ENCODE results near the gene PHF10. TPM values are rescaled to one million over a fixed set of nuclear protein-coding genes. Genes with fewer than 3 reads are reported as not detected.
A peak's percentile ranks its signal among the peaks of the same experiment; 100 is the strongest.

PHF10 gene
- total RNA-seq, 2 experiments from 2014 or later, result 79.1 to 79.7 TPM

DNA sequence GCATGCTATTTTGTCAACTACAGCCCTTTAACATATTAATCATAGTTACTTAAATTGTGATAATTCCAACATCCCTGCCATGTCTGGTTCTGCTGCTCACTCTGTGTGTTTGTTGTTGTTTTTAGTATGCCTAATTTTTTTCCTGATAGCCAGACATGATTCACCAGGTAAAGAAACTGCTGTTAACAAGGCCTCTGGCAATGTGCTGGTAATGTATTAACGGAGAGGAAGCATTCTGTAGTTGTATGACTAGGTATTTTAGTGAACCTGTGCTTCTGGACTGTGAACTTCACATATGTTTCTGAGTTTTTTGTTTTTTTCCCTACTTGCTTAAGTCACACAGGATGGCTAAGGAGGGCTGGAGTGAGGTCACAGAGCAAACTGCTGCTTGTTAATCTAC, 22.3 kb upstream of the PHF10 start:
- Mint-ChIP-seq H3K27me3 (no peaks in the 10 kb centered on the region), H3K4me3 (no peak overlapping the region), H3K4me1 (ENCODE audit: low read depth) (peaks cover 12% of the 10 kb centered on the region), H3K27ac (no peak overlapping the region), H3K36me3 (ENCODE audit: low read depth) (peaks cover 25% of the 10 kb centered on the region), H3K9me3 (peaks cover 8% of the 10 kb centered on the region)
- no peak for ATAC-seq
- DNase-seq, result no peak
- intact Hi-C loops (cut with micrococcal nuclease), result no loop called here
- TF ChIP-seq, protein P1, sequence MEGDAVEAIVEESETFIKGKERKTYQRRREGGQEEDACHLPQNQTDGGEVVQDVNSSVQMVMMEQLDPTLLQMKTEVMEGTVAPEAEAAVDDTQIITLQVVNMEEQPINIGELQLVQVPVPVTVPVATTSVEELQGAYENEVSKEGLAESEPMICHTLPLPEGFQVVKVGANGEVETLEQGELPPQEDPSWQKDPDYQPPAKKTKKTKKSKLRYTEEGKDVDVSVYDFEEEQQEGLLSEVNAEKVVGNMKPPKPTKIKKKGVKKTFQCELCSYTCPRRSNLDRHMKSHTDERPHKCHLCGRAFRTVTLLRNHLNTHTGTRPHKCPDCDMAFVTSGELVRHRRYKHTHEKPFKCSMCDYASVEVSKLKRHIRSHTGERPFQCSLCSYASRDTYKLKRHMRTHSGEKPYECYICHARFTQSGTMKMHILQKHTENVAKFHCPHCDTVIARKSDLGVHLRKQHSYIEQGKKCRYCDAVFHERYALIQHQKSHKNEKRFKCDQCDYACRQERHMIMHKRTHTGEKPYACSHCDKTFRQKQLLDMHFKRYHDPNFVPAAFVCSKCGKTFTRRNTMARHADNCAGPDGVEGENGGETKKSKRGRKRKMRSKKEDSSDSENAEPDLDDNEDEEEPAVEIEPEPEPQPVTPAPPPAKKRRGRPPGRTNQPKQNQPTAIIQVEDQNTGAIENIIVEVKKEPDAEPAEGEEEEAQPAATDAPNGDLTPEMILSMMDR (IDR thresholded peaks at IDR 0.05), result no peak
- ChIA-PET POLR2A (no interaction called here), CTCF (no interaction called here)

DNA sequence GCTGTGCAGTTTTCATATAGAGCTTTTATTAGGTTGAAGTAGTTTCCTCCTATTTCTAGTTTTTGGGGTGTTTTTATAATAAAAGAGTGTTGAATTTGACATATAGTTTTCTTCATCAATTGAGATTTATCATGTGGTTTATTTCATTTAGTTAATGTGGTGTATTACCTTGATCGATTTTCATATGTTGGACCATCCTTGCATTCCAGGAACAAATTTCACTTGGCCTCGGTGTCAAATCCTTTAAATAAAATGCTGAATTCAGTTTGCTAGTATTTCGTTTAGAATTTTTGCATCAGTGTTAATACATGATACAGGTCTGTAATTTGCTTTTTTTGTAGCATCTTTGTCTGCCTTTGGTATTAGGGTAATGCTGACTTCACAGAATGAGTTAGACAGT, 21.1 kb upstream of the PHF10 start:
- H3K27ac Mint-ChIP-seq, result no peak overlapping the region
- CTCF ChIA-PET, result interaction anchor here (1.0 kb wide), 1 partner anchor 44 kb away, joined by 3 read pairs; no protein-coding TSS in a partner anchor
- peaks cover 8% of the 10 kb centered on the region for H3K9me3 Mint-ChIP-seq
- POLR2A ChIA-PET, result no interaction called here
- no peak overlapping the region for H3K4me3 Mint-ChIP-seq
- no peaks in the 10 kb centered on the region for H3K27me3 Mint-ChIP-seq
- TF ChIP-seq, protein P1 (IDR thresholded peaks at IDR 0.05), result no peak
- intact Hi-C loops (cut with micrococcal nuclease), result no loop called here
- ATAC-seq (no peak), DNase-seq (no peak)
- H3K4me1 Mint-ChIP-seq (ENCODE audit: low read depth), result peaks cover 12% of the 10 kb centered on the region
- H3K36me3 Mint-ChIP-seq (ENCODE audit: low read depth), result peaks cover 18% of the 10 kb centered on the region

DNA sequence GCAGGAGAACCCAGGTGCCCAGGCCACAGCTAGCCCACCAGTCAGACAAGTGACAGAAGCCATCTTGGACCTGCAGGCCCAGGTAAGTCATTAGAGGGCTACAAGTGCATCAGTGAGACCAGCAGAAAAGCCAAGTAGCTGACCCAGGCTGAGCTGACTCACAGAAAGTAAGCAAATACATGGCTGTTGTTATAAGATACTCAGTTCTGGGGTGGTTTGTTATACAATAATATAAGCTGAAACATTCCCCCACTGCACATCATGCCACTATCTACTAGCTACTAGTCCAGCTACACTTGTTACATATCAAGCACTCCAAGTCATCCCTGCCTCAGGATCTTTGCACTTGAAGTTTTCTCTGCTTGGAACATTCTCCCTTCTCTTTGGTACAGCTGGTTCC, 17.0 kb upstream of the PHF10 start:
- intact Hi-C loops (cut with micrococcal nuclease), result no loop called here
- ATAC-seq (no peak), DNase-seq (no peak)
- peaks cover 8% of the 10 kb centered on the region for H3K4me1 Mint-ChIP-seq (ENCODE audit: low read depth)
- ChIA-PET CTCF (no interaction called here), POLR2A (interaction anchor here (0.9 kb wide), 1 partner anchor 10 kb away, joined by 4 read pairs; the partner anchor contains the start of genes DYNLT2 and ERMARD)
- no peaks in the 10 kb centered on the region for H3K36me3 Mint-ChIP-seq (ENCODE audit: low read depth)
- no peak overlapping the region for H3K4me3 Mint-ChIP-seq
- TF ChIP-seq, protein P1 (IDR thresholded peaks at IDR 0.05), result no peak
- H3K27me3 Mint-ChIP-seq, result no peaks in the 10 kb centered on the region
- peaks cover 4% of the 10 kb centered on the region for H3K9me3 Mint-ChIP-seq
- no peak overlapping the region for H3K27ac Mint-ChIP-seq

DNA sequence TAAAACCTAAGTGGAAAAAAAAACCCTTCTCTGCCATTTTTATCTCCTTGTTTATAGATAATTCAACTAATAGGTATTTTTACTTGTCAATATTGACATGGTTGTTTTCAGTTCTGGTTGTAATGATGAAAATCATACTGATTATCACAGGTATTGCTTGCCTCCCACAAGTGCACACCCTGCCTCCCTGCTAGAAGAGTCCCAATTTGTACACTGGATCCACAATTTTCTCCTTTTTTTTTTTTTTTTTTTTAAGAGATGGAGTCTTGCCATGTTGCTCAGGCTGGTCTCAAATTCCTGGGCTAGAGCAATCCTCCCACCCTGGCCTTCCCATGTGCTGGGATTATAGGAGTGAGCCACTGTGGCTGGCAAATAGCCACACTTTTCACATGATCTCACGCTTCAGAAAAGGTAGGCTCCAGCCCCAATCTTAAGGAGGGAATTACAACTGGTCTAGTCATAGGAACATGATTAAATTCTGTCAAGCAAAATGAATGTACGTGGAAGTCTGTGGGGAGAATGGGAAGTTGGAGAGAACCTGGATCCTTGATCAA, 14.8 kb upstream of the PHF10 start:
- ATAC-seq, result no peak
- Mint-ChIP-seq H3K4me1 (ENCODE audit: low read depth) (peaks cover 8% of the 10 kb centered on the region), H3K4me3 (no peak overlapping the region), H3K27ac (no peak overlapping the region), H3K36me3 (ENCODE audit: low read depth) (no peaks in the 10 kb centered on the region), H3K9me3 (no peaks in the 10 kb centered on the region), H3K27me3 (peaks cover 14% of the 10 kb centered on the region)
- intact Hi-C loops (cut with micrococcal nuclease), result no loop called here
- ChIA-PET CTCF (no interaction called here), POLR2A (interaction anchor here (0.6 kb wide), 1 partner anchor 860 kb away, joined by 4 read pairs; no protein-coding TSS in a partner anchor)
- TF ChIP-seq, protein P1 (IDR thresholded peaks at IDR 0.05), result no peak
- no peak for DNase-seq

DNA sequence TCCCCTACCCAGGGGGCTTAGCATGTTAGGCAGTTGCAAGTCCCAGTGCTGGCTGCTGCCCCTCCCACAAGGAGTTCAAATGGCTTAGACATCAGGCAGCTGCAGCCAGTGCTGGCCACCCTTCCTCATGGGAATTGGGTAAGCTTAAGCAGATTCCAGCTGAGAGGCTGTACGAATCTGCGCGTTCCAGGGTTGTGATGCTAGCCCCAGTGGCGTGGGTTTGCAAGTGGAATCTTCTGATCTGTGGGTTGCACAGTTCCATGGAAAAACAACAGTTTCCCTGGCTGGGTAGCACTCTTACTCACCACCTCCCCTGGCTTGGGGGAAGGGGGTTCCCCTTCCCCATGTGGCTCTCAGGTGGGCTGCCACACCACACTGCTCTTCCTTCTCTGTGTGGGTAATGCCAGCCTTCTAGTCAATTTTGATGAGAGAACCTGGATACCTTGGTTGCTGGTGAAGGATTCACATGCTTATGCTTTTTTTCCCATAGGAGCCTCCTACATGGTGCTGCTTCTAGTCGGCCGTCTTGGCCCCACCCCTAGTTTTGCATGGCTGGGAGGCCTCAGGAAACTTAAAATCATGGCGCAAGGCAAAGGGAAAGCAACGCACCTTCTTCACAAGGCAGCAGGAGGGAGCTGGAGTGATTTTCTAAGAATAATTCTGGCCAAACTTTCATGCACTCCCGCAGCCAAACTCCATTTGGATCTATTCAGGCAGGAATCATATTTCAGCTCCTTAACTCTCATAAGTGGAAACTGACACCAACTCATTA, 14.1 kb upstream of the PHF10 start:
- peaks cover 16% of the 10 kb centered on the region for H3K27me3 Mint-ChIP-seq
- DNase-seq (peak; percentile 14), ATAC-seq (peak; percentile 61)
- ChIA-PET POLR2A (interaction anchor here (0.6 to 1.0 kb wide), 2 partner anchors 11 to 860 kb away, joined by 3 to 4 read pairs; no protein-coding TSS in a partner anchor), CTCF (no interaction called here)
- H3K4me1 Mint-ChIP-seq (ENCODE audit: low read depth), result peaks cover 8% of the 10 kb centered on the region
- H3K9me3 Mint-ChIP-seq, result no peaks in the 10 kb centered on the region
- no peak overlapping the region for H3K4me3 Mint-ChIP-seq
- intact Hi-C loops (cut with micrococcal nuclease), result no loop called here
- TF ChIP-seq, protein P1 (IDR thresholded peaks at IDR 0.05), result no peak
- no peaks in the 10 kb centered on the region for H3K36me3 Mint-ChIP-seq (ENCODE audit: low read depth)
- H3K27ac Mint-ChIP-seq, result no peak overlapping the region
